ENCODE data around the gene MAP6. TPM values are rescaled to one million over a fixed set of nuclear protein-coding genes. Genes with fewer than 3 reads are reported as not detected.
A peak's percentile ranks its signal among the peaks of the same experiment; 100 is the strongest.

Gene MAP6
- total and polyA plus RNA-seq, 7 donors: 0.60 to 24.9 (median 8.7) TPM; not detected in 1

- no peaks in the 10 kb centered on the region for H3K36me3 ChIP-seq
- peaks cover 3 to 18% (median 16%) of the 10 kb centered on the region in 4 donors for H3K4me1 ChIP-seq
- DNase-seq: peak; percentile 87
- H3K27me3 ChIP-seq: no peaks in the 10 kb centered on the region
- H3K4me3 ChIP-seq: peak overlapping the region; percentile 68 to 92 (median 80)
- H3K9me3 ChIP-seq: no peaks in the 10 kb centered on the region
- peak overlapping the region; percentile 94 to 99 (median 98) for H3K27ac ChIP-seq
- WGBS, 2 donors: 4% methylated on average over 68 of the region's 68 CpGs
- intact Hi-C loops (cut with DNase I): loop anchor here (5.0 to 10.0 kb wide), 2 partner anchors 84 to 232 kb away; partner anchors contain the start of genes MAP6 and UVRAG
- TF ChIP-seq, protein P1, sequence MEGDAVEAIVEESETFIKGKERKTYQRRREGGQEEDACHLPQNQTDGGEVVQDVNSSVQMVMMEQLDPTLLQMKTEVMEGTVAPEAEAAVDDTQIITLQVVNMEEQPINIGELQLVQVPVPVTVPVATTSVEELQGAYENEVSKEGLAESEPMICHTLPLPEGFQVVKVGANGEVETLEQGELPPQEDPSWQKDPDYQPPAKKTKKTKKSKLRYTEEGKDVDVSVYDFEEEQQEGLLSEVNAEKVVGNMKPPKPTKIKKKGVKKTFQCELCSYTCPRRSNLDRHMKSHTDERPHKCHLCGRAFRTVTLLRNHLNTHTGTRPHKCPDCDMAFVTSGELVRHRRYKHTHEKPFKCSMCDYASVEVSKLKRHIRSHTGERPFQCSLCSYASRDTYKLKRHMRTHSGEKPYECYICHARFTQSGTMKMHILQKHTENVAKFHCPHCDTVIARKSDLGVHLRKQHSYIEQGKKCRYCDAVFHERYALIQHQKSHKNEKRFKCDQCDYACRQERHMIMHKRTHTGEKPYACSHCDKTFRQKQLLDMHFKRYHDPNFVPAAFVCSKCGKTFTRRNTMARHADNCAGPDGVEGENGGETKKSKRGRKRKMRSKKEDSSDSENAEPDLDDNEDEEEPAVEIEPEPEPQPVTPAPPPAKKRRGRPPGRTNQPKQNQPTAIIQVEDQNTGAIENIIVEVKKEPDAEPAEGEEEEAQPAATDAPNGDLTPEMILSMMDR (IDR thresholded peaks at IDR 0.05): peak in 2 of 4 experiments; percentile 12 to 76
- TF ChIP-seq EP300 (IDR thresholded peaks at IDR 0.05) (no peak), POLR2AphosphoS5 (IDR thresholded peaks at IDR 0.05) (peak; percentile 20 to 88 (median 40)), POLR2A (IDR thresholded peaks at IDR 0.05) (peak in 1 of 2 donors; percentile 85)
These were observed 85.7 kb downstream of the MAP6 start for GRCh38 chr11:75582895-75583717.

GRCh38 chr11:75582506-75582894 is 86.3 kb downstream of the MAP6 start:
- Histone ChIP-seq H3K27me3 (no peaks in the 10 kb centered on the region), H3K27ac (peak overlapping the region; percentile 94 to 99 (median 98)), H3K4me1 (peaks cover 3 to 19% (median 17%) of the 10 kb centered on the region in 4 donors), H3K4me3 (peak overlapping the region in 3 of 4 donors; percentile 68 to 91 (median 69)), H3K9me3 (no peaks in the 10 kb centered on the region), H3K36me3 (no peaks in the 10 kb centered on the region)
- no peak for DNase-seq
- TF ChIP-seq, protein P1 (IDR thresholded peaks at IDR 0.05): no peak
- no peak for TF ChIP-seq EP300 (IDR thresholded peaks at IDR 0.05)
- TF ChIP-seq POLR2A (IDR thresholded peaks at IDR 0.05): no peak
- TF ChIP-seq POLR2AphosphoS5 (IDR thresholded peaks at IDR 0.05): no peak
- intact Hi-C loops (cut with DNase I): loop anchor here (5.0 to 10.0 kb wide), 2 partner anchors 85 to 232 kb away; partner anchors contain the start of genes MAP6 and UVRAG
- 39 to 58% methylated on average over 4 of the region's 4 CpGs for WGBS, 2 donors

- intact Hi-C loops (cut with DNase I): loop anchor here (5.0 to 10.0 kb wide), 2 partner anchors 87 to 235 kb away; partner anchors contain the start of genes MAP6 and UVRAG
- no peak for TF ChIP-seq EP300 (IDR thresholded peaks at IDR 0.05)
- no peak for TF ChIP-seq POLR2A (IDR thresholded peaks at IDR 0.05)
- TF ChIP-seq POLR2AphosphoS5 (IDR thresholded peaks at IDR 0.05): no peak
- TF ChIP-seq, protein P1 (IDR thresholded peaks at IDR 0.05): no peak
- H3K4me3 ChIP-seq: no peak overlapping the region
- H3K4me1 ChIP-seq: peaks cover 3 to 31% (median 28%) of the 10 kb centered on the region in 4 donors
- no peak for DNase-seq
- no peak overlapping the region for H3K27ac ChIP-seq
- 65 to 84% methylated on average over 1 of the region's 1 CpG for WGBS, 2 donors
- H3K9me3 ChIP-seq: no peaks in the 10 kb centered on the region
- H3K36me3 ChIP-seq: no peaks in the 10 kb centered on the region
- no peaks in the 10 kb centered on the region for H3K27me3 ChIP-seq
These were observed 89.0 kb downstream of the MAP6 start for GRCh38 chr11:75579841-75580240.

- Histone ChIP-seq H3K27me3 (no peaks in the 10 kb centered on the region), H3K4me3 (no peak overlapping the region), H3K27ac (no peak overlapping the region), H3K9me3 (no peaks in the 10 kb centered on the region), H3K4me1 (peaks cover 3 to 24% (median 22%) of the 10 kb centered on the region in 4 donors), H3K36me3 (peaks cover 0 to 2% (median under 1%) of the 10 kb centered on the region in 4 donors)
- intact Hi-C loops (cut with DNase I): no loop called here
- DNase-seq: no peak
- WGBS, 2 donors: 7 to 21% methylated on average over 1 of the region's 1 CpG
- TF ChIP-seq POLR2AphosphoS5 (IDR thresholded peaks at IDR 0.05): no peak
- TF ChIP-seq, protein P1 (IDR thresholded peaks at IDR 0.05): no peak
- TF ChIP-seq EP300 (IDR thresholded peaks at IDR 0.05): no peak
- no peak for TF ChIP-seq POLR2A (IDR thresholded peaks at IDR 0.05)
These were observed 89.9 kb downstream of the MAP6 start for GRCh38 chr11:75578977-75579376.

All from sigmoid colon (tissue), 7 donors.